Astrocyte (in vitro differentiated cells and primary cell): ENCODE measurements around the gene SCAI. TPM values are rescaled to one million over a fixed set of nuclear protein-coding genes. Genes with fewer than 3 reads are reported as not detected.
"Not testable (repeated sequence)": the region's sequence is repeated elsewhere in the genome, so short reads cannot be mapped to it uniquely, and the experiment has no call there.

Experiments
- DNase-seq: peaks from one replicate; pipeline ENCODE4 v3.0.0-alpha.2; 2010; ENCODE audit warnings: low read depth
- FAIRE-seq: peaks from 2 replicates; lab custom pipeline; 2011; peaks lifted over from hg19 to GRCh38; lab: Jason Lieb, UNC
- H2AFZ ChIP-seq: 2 replicates; pipeline ENCODE4 v1.6.0; 2012; ENCODE audit warnings: low read depth, low read length, inconsistent platforms
- H3K27ac ChIP-seq: 2 replicates; pipeline ENCODE4 v1.5.1; 2011; ENCODE audit warnings: low read depth, low read length, inconsistent platforms
- H3K27me3 ChIP-seq: 2 replicates; pipeline ENCODE4 v1.6.0; 2011; ENCODE audit warnings: low read length, inconsistent platforms; ENCODE audit not compliant: insufficient read depth
- H3K36me3 ChIP-seq: 2 replicates; pipeline ENCODE4 v1.5.1; 2011; ENCODE audit warnings: low read length, inconsistent platforms; ENCODE audit not compliant: insufficient read depth
- H3K4me1 ChIP-seq: 2 replicates; pipeline ENCODE4 v1.5.1; 2011; ENCODE audit warnings: low read length, inconsistent platforms; ENCODE audit not compliant: insufficient read depth
- H3K4me2 ChIP-seq: 2 replicates; pipeline ENCODE4 v1.6.0; 2012; ENCODE audit warnings: low read length, inconsistent platforms
- H3K4me3 ChIP-seq: 2 replicates; pipeline ENCODE4 v1.5.1; 2011; ENCODE audit warnings: low read depth, mild to moderate bottlenecking, low read length, inconsistent platforms; ENCODE audit not compliant: insufficient read depth
- H3K79me2 ChIP-seq: 2 replicates; pipeline ENCODE4 v1.6.0; 2012; ENCODE audit warnings: mild to moderate bottlenecking, low read length, inconsistent platforms; ENCODE audit not compliant: insufficient read depth
- H3K9ac ChIP-seq: 2 replicates; pipeline ENCODE4 v1.6.0; 2012; ENCODE audit warnings: mild to moderate bottlenecking, low read length, inconsistent platforms
- H3K9me3 ChIP-seq: 2 replicates; pipeline ENCODE4 v1.5.1; 2012; ENCODE audit warnings: low read depth, mild to moderate bottlenecking, low read length, inconsistent platforms; ENCODE audit not compliant: insufficient read depth
- H4K20me1 ChIP-seq: 2 replicates; pipeline ENCODE4 v1.6.0; 2012; ENCODE audit warnings: low read length, inconsistent platforms; ENCODE audit not compliant: insufficient read depth
- H3K27ac Mint-ChIP-seq: one replicate; pipeline ENCODE4 v1.8.0; 2021; ENCODE audit warnings: mild to moderate bottlenecking, mixed read lengths; ENCODE audit not compliant: unreplicated experiment
- H3K27me3 Mint-ChIP-seq: one replicate; pipeline ENCODE4 v1.8.0; 2021; ENCODE audit warnings: low read depth, mixed read lengths; ENCODE audit not compliant: unreplicated experiment
- H3K36me3 Mint-ChIP-seq: one replicate; pipeline ENCODE4 v1.8.0; 2021; ENCODE audit warnings: low read depth, mixed read lengths; ENCODE audit not compliant: unreplicated experiment
- H3K4me1 Mint-ChIP-seq: one replicate; pipeline ENCODE4 v1.8.0; 2021; ENCODE audit warnings: low read depth, mixed read lengths; ENCODE audit not compliant: unreplicated experiment
- H3K4me3 Mint-ChIP-seq: one replicate; pipeline ENCODE4 v1.8.0; 2021; ENCODE audit warnings: mild to moderate bottlenecking, moderate library complexity, mixed read lengths; ENCODE audit not compliant: unreplicated experiment
- H3K9me3 Mint-ChIP-seq: one replicate; pipeline ENCODE4 v1.8.0; 2021; ENCODE audit warnings: mild to moderate bottlenecking, mixed read lengths; ENCODE audit not compliant: unreplicated experiment
- EZH2 ChIP-seq: IDR thresholded peaks from 2 replicates; pipeline ENCODE4 v1.6.1; 2012; ENCODE audit warnings: mild to moderate bottlenecking, low read length, inconsistent platforms; ENCODE audit not compliant: insufficient read depth
- total RNA-seq: library from RNA; stranded (reverse); gene quantifications from 2 replicates; pipeline ENCODE4 v1.2.1, GENCODE V29; 2021
- TF ChIP-seq, protein P1 (sequence below): IDR thresholded peaks from 2 replicates; pipeline ENCODE4 v1.5.1; 2011; ENCODE audit warnings: low read depth, mild to moderate bottlenecking, inconsistent platforms, low read length, moderate library complexity; ENCODE audit not compliant: insufficient read depth

SCAI gene
- total RNA-seq, 1 donor from 2014 or later = 6.8 TPM

DNA sequence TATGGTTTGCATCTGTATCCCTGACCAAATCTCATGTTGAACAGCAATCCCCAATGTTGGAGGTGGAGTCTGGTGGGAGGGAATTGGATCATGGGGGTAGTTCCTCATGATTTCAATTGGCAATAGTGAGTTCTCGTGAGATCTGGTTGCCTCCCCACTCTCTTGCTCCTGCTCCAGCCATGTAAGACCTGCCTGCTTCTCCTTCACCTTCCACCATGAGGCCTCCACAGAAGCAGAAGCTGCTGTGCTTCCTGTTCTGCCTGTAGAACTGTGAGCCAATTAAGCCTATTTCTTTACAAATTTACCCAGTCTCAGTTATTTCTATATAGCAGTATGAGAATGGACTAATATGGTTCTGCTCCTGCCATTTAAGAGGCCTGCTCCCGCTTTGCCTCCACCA, 32.9 kb downstream of the SCAI start:
- H3K79me2 ChIP-seq = peaks cover 4% of the 10 kb centered on the region
- H3K9ac ChIP-seq = no peak overlapping the region
- Mint-ChIP-seq H3K27ac (no peak overlapping the region), H3K9me3 (peaks cover 4% of the 10 kb centered on the region), H3K36me3 (peaks cover 1% of the 10 kb centered on the region), H3K27me3 (no peaks in the 10 kb centered on the region), H3K4me1 (no peaks in the 10 kb centered on the region), H3K4me3 (no peak overlapping the region)
- no peaks in the 10 kb centered on the region for H3K27me3 ChIP-seq
- TF ChIP-seq, protein P1, sequence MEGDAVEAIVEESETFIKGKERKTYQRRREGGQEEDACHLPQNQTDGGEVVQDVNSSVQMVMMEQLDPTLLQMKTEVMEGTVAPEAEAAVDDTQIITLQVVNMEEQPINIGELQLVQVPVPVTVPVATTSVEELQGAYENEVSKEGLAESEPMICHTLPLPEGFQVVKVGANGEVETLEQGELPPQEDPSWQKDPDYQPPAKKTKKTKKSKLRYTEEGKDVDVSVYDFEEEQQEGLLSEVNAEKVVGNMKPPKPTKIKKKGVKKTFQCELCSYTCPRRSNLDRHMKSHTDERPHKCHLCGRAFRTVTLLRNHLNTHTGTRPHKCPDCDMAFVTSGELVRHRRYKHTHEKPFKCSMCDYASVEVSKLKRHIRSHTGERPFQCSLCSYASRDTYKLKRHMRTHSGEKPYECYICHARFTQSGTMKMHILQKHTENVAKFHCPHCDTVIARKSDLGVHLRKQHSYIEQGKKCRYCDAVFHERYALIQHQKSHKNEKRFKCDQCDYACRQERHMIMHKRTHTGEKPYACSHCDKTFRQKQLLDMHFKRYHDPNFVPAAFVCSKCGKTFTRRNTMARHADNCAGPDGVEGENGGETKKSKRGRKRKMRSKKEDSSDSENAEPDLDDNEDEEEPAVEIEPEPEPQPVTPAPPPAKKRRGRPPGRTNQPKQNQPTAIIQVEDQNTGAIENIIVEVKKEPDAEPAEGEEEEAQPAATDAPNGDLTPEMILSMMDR = no peak
- TF ChIP-seq EZH2 = no peak
- no peaks in the 10 kb centered on the region for H3K4me1 ChIP-seq
- no peaks in the 10 kb centered on the region for H3K36me3 ChIP-seq
- no peak overlapping the region for H3K27ac ChIP-seq
- H2AFZ ChIP-seq = no peak overlapping the region
- no peak overlapping the region for H3K4me3 ChIP-seq
- no peaks in the 10 kb centered on the region for H4K20me1 ChIP-seq
- peaks cover 3% of the 10 kb centered on the region for H3K9me3 ChIP-seq
- no peak overlapping the region for H3K4me2 ChIP-seq
- DNase-seq (no peak), FAIRE-seq (no peak)

DNA sequence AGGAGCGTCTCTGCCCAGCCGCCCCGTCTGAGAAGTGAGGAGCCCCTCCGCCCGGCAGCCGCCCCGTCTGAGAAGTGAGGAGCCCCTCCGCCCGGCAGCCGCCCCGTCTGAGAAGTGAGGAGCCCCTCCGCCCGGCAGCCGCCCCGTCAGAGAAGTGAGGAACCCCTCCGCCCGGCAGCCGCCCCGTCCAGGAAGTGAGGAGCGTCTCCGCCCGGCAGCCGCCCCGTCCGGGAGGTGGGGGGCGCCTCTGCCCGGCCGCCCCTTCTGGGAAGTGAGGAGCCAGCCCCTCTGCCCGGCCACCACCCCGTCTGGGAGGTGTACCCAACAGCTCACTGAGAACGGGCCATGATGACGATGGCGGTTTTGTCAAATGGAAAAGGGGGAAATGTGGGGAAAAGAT, 34.8 kb downstream of the SCAI start:
- FAIRE-seq, H3K9me3 Mint-ChIP-seq, DNase-seq, H3K79me2 ChIP-seq, H3K4me3 Mint-ChIP-seq, H3K9ac ChIP-seq, H4K20me1 ChIP-seq, H3K4me1 Mint-ChIP-seq, H3K9me3 ChIP-seq, H2AFZ ChIP-seq, H3K36me3 Mint-ChIP-seq, H3K4me1 ChIP-seq, H3K27ac Mint-ChIP-seq, H3K27me3 Mint-ChIP-seq, H3K4me3 ChIP-seq, H3K27me3 ChIP-seq, H3K27ac ChIP-seq, H3K36me3 ChIP-seq, H3K4me2 ChIP-seq: not testable (repeated sequence)

DNA sequence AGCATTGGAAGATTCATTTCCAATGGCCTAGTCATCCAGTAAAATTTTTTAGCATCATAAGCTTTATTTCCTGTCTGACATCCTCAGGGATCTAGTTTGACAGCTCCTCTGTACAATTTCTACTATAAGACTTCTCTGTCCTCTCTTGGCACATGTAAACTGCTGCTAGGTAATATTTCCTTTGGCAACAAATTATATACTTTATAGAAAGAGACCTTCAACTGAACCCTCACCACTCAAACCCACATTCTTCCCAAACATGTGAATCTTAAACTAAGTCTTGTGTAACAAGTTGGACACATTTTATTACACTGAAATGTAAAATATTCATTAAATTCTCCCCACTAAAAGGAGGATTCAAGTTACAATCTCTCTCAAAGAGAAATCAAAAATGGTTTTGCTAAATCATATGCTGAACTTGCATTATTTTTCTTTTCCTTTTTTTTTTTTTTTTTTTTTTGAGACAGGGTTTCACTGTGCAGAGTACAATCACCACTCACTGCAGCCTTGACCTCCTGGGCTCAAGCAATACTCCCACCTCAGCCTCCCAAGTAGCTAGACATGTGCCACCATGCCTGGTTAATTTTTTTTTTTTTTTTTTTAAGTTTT, 36.9 kb downstream of the SCAI start:
- peaks cover 4% of the 10 kb centered on the region for H3K9me3 Mint-ChIP-seq
- H3K36me3 Mint-ChIP-seq = no peaks in the 10 kb centered on the region
- FAIRE-seq (no peak), DNase-seq (peak; percentile 68)
- H3K9me3 ChIP-seq = no peaks in the 10 kb centered on the region
- H3K4me3 Mint-ChIP-seq = no peak overlapping the region
- no peak overlapping the region for H3K27ac Mint-ChIP-seq
- no peaks in the 10 kb centered on the region for H3K4me1 ChIP-seq
- H3K27ac ChIP-seq = no peak overlapping the region
- no peaks in the 10 kb centered on the region for H3K27me3 ChIP-seq
- H3K4me3 ChIP-seq = no peak overlapping the region
- H3K79me2 ChIP-seq = peaks cover 4% of the 10 kb centered on the region
- no peak overlapping the region for H3K4me2 ChIP-seq
- no peaks in the 10 kb centered on the region for H3K4me1 Mint-ChIP-seq
- H3K27me3 Mint-ChIP-seq = no peaks in the 10 kb centered on the region
- H3K9ac ChIP-seq = no peak overlapping the region
- H2AFZ ChIP-seq = no peak overlapping the region
- no peak for TF ChIP-seq EZH2
- H4K20me1 ChIP-seq = no peaks in the 10 kb centered on the region
- H3K36me3 ChIP-seq = no peaks in the 10 kb centered on the region
